GM12878 (cell line): Measurements from ENCODE around the gene RASGRP2. TPM values are rescaled to one million over a fixed set of nuclear protein-coding genes. Genes with fewer than 3 reads are reported as not detected.
A peak's percentile ranks its signal among the peaks of the same experiment; 100 is the strongest.

Experiments
- BRCA1 ChIP-seq: IDR thresholded peaks from 2 replicates; pipeline ENCODE4 v1.6.1; 2011; ENCODE audit warnings: low read depth, low read length, improper control_type of control experiment
- DPF2 ChIP-seq: fragments of 450-650 bp; IDR thresholded peaks from 2 replicates; pipeline ENCODE4 v1.6.1; 2017; ENCODE audit warnings: mild to moderate bottlenecking
- TCF3 ChIP-seq: IDR thresholded peaks from 2 replicates; pipeline ENCODE4 v1.6.1; 2012; ENCODE audit warnings: low read depth, mild to moderate bottlenecking, low read length, borderline replicate concordance; ENCODE audit not compliant: insufficient read depth
- ZNF687 ChIP-seq: fragments of 450-650 bp; IDR thresholded peaks from 2 replicates; pipeline ENCODE4 v1.6.1; 2017; ENCODE audit warnings: mild to moderate bottlenecking, moderate library complexity
- polyA plus RNA-seq, 11 experiments: library from polyadenylated mRNA; depleted of rRNA in 4 of 11; unstranded in 6 of 11; stranded (reverse) in 5 of 11; fragments of >200 nt; fragmentation: Nextera tagmentation in 4 of 11; fragmentation: Illumina TruSeq in 1 of 11; extraction: Ambion mirVana in 4 of 11; extraction: Trizol in 1 of 11; gene quantifications; 1 replicate in 1 of 11; 2 replicates in 10 of 11; pipeline versions ENCODE4 v1.2.1 to v1.2.3, GENCODE V29; 2011 to 2016; ENCODE audit warnings: inconsistent platforms in 2 of 11, missing spikeins in 2 of 11, low read depth in 1 of 11
- total RNA-seq, 4 experiments: library from RNA; depleted of rRNA in 3 of 4; stranded (reverse); fragments of >200 nt in 3 of 4; fragmentation: Illumina TruSeq in 1 of 4; extraction: Trizol in 1 of 4; gene quantifications; 2 replicates each; pipeline versions ENCODE4 v1.2.1 to v1.2.3, GENCODE V29; 2013 to 2021
- TF ChIP-seq, protein P1 (sequence below): fragments of 150-350 bp; IDR thresholded peaks from 2 replicates; pipeline ENCODE4 v1.6.1; 2014; ENCODE audit warnings: mild to moderate bottlenecking, low read depth, low read length
- TF ChIP-seq, protein P2 (sequence below): IDR thresholded peaks from 2 replicates; pipeline ENCODE4 v1.6.1; 2011; ENCODE audit warnings: borderline replicate concordance, low read depth, mild to moderate bottlenecking, moderate library complexity, mixed read lengths, low read length; ENCODE audit not compliant: insufficient read depth; ENCODE audit errors: extremely low read length

Gene RASGRP2
- total and polyA plus RNA-seq, 10 of the 15 experiments (the other 5 are each of a cell fraction or from before 2014, with no cell fraction given): 0.26 to 9.0 (median 5.4) TPM

- TF ChIP-seq, protein P1, sequence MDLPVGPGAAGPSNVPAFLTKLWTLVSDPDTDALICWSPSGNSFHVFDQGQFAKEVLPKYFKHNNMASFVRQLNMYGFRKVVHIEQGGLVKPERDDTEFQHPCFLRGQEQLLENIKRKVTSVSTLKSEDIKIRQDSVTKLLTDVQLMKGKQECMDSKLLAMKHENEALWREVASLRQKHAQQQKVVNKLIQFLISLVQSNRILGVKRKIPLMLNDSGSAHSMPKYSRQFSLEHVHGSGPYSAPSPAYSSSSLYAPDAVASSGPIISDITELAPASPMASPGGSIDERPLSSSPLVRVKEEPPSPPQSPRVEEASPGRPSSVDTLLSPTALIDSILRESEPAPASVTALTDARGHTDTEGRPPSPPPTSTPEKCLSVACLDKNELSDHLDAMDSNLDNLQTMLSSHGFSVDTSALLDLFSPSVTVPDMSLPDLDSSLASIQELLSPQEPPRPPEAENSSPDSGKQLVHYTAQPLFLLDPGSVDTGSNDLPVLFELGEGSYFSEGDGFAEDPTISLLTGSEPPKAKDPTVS: no peak
- TF ChIP-seq TCF3: 0 out of 2 replicates have a peak, but pooled peaks have one; percentile 4
- no peak for TF ChIP-seq DPF2
- no peak for TF ChIP-seq ZNF687
- TF ChIP-seq, protein P2, sequence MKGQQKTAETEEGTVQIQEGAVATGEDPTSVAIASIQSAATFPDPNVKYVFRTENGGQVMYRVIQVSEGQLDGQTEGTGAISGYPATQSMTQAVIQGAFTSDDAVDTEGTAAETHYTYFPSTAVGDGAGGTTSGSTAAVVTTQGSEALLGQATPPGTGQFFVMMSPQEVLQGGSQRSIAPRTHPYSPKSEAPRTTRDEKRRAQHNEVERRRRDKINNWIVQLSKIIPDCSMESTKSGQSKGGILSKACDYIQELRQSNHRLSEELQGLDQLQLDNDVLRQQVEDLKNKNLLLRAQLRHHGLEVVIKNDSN: no peak
- no peak for TF ChIP-seq BRCA1
Observed at GRCh38 chr11:64697663-64698375, 46.1 kb downstream of the RASGRP2 start (continued).
